AG09319 (cell line): ENCODE measurements around the gene MTHFD1L.

Source experiments
- DNase-seq: peaks from one replicate; pipeline ENCODE4 v3.0.0-alpha.2; 2010; ENCODE audit warnings: low read depth; ENCODE audit errors: extremely low read depth
- TF ChIP-seq, protein P1 (sequence below): IDR thresholded peaks from 2 replicates; pipeline ENCODE4 v1.5.1; 2011; ENCODE audit warnings: low read depth, mild to moderate bottlenecking, inconsistent platforms, low read length, moderate library complexity

The MTHFD1L gene

GRCh38 chr6:151007922-151008321 lies 142.4 kb downstream of the MTHFD1L start:
- TF ChIP-seq, protein P1, sequence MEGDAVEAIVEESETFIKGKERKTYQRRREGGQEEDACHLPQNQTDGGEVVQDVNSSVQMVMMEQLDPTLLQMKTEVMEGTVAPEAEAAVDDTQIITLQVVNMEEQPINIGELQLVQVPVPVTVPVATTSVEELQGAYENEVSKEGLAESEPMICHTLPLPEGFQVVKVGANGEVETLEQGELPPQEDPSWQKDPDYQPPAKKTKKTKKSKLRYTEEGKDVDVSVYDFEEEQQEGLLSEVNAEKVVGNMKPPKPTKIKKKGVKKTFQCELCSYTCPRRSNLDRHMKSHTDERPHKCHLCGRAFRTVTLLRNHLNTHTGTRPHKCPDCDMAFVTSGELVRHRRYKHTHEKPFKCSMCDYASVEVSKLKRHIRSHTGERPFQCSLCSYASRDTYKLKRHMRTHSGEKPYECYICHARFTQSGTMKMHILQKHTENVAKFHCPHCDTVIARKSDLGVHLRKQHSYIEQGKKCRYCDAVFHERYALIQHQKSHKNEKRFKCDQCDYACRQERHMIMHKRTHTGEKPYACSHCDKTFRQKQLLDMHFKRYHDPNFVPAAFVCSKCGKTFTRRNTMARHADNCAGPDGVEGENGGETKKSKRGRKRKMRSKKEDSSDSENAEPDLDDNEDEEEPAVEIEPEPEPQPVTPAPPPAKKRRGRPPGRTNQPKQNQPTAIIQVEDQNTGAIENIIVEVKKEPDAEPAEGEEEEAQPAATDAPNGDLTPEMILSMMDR = no peak
- no peak for DNase-seq

DNA sequence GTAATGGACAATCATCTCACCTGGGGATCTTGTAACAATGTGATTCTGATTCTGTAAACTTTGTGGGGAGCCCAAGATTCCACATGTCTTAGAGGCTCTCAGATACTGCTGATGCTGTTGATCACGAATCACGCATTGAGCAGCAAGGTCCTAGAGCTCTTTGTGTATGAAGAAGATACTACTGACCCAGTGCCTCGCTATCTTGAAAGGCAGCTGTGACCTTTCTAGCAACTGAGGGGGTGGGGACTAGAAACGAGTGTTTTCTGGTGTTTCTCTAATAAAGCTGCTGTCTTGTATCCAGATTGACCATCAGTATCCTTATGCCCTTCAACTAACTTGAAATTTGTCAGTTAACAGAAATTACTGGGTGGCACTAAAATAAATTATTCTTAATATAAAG lies 142.9 kb downstream of the MTHFD1L start:
- DNase-seq = no peak
- TF ChIP-seq, protein P1 = no peak

DNA sequence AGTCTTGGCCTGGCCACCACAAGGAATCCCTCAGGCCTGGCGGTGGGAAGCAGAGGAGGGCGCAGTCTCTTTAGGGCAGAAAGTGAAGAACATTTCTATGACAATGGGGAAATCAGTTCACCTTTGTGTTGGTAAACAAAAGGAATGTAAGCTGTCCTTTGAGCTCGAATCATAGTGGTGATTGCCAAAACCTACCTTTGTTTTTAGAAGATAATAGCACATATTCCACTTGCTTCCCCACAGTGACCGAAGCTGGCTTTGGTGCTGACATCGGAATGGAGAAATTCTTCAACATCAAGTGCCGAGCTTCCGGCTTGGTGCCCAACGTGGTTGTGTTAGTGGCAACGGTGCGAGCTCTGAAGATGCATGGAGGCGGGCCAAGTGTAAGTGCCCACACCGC lies 144.1 kb downstream of the MTHFD1L start:
- TF ChIP-seq, protein P1 = no peak
- no peak for DNase-seq

DNA sequence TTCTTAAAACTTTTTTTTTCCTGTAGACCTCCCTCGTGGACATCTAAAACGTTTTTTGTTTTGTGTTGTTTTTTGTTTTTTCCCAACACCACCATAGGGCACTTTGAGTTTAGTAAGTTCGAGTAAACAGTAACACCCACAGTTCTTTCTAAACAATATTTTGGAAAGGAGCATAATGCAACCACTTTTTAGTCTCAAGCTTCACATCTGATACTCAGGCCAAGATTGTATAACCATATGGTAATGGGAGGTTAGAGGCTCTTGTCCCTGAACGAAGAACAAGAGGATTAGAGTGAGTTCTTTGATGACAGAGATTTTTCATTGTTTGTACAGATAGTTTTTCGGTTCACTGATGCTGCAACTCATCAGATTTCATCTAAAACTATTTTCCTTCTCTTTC lies 144.6 kb downstream of the MTHFD1L start:
- TF ChIP-seq, protein P1 = no peak
- DNase-seq = peak; percentile 59

GRCh38 chr6:151012321-151013294 lies 147.1 kb downstream of the MTHFD1L start:
- DNase-seq = no peak
- TF ChIP-seq, protein P1 = no peak

- DNase-seq = peak; percentile 32
- TF ChIP-seq, protein P1 = peak; percentile 95
Observed at GRCh38 chr6:151014404-151015100, 149.1 kb downstream of the MTHFD1L start.
